Osteoblast (primary cell): Measurements from ENCODE around the gene DRD3. TPM values are rescaled to one million over a fixed set of nuclear protein-coding genes. Genes with fewer than 3 reads are reported as not detected.

Experiments used
- DNase-seq: peaks from one replicate; pipeline ENCODE4 v3.0.0; 2011; ENCODE audit warnings: low spot score, mixed read lengths; ENCODE audit not compliant: insufficient read length; ENCODE audit errors: missing footprints
- H2AFZ ChIP-seq: 2 replicates; pipeline ENCODE4 v1.6.0; 2011; ENCODE audit warnings: mild to moderate bottlenecking, low read length
- H3K27ac ChIP-seq: 2 replicates; pipeline ENCODE4 v1.5.1; 2011; ENCODE audit warnings: mild to moderate bottlenecking, low read depth, low read length, moderate library complexity
- H3K27me3 ChIP-seq: 2 replicates; pipeline ENCODE4 v1.6.0; 2012; ENCODE audit warnings: mild to moderate bottlenecking, control low read depth, inconsistent platforms, low read length, moderate library complexity; ENCODE audit not compliant: insufficient read depth
- H3K36me3 ChIP-seq: 2 replicates; pipeline ENCODE4 v1.5.1; 2011; ENCODE audit warnings: mild to moderate bottlenecking, low read length, control low read depth, moderate library complexity; ENCODE audit not compliant: insufficient read depth
- H3K4me1 ChIP-seq: 2 replicates; pipeline ENCODE4 v1.5.1; 2011; ENCODE audit warnings: mild to moderate bottlenecking, low read length, control low read depth, moderate library complexity; ENCODE audit not compliant: insufficient read depth
- H3K4me2 ChIP-seq: 2 replicates; pipeline ENCODE4 v1.6.0; 2011; ENCODE audit warnings: mild to moderate bottlenecking, low read length; ENCODE audit not compliant: insufficient read depth
- H3K4me3 ChIP-seq: fragments of 200-600 bp; sonication (generic); 3 replicates; pipeline ENCODE4 v1.5.1; 2012; ENCODE audit warnings: mild to moderate bottlenecking, low read length, inconsistent platforms; ENCODE audit not compliant: insufficient read depth
- H3K79me2 ChIP-seq: 2 replicates; pipeline ENCODE4 v1.6.0; 2012; ENCODE audit warnings: mild to moderate bottlenecking, low read length, control low read depth, inconsistent platforms; ENCODE audit not compliant: insufficient read depth
- H3K9me3 ChIP-seq: 2 replicates; pipeline ENCODE4 v1.5.1; 2011; ENCODE audit warnings: low read depth, low read length, control low read depth
- H4K20me1 ChIP-seq: 2 replicates; pipeline ENCODE4 v1.6.0; 2012; ENCODE audit warnings: mild to moderate bottlenecking, low read length, control low read depth; ENCODE audit not compliant: insufficient read depth
- total RNA-seq: library from RNA; depleted of rRNA; stranded (reverse); fragments of >200 nt; gene quantifications from 2 replicates; pipeline ENCODE4 v1.2.3, GENCODE V29; 2012
- TF ChIP-seq, protein P1 (sequence below): IDR thresholded peaks from 2 replicates; pipeline ENCODE4 v1.5.1; 2011; ENCODE audit warnings: mild to moderate bottlenecking, low read depth, low read length, moderate library complexity; ENCODE audit errors: extremely low read depth

Gene DRD3
- total RNA-seq, 1 donor = not detected

DNA sequence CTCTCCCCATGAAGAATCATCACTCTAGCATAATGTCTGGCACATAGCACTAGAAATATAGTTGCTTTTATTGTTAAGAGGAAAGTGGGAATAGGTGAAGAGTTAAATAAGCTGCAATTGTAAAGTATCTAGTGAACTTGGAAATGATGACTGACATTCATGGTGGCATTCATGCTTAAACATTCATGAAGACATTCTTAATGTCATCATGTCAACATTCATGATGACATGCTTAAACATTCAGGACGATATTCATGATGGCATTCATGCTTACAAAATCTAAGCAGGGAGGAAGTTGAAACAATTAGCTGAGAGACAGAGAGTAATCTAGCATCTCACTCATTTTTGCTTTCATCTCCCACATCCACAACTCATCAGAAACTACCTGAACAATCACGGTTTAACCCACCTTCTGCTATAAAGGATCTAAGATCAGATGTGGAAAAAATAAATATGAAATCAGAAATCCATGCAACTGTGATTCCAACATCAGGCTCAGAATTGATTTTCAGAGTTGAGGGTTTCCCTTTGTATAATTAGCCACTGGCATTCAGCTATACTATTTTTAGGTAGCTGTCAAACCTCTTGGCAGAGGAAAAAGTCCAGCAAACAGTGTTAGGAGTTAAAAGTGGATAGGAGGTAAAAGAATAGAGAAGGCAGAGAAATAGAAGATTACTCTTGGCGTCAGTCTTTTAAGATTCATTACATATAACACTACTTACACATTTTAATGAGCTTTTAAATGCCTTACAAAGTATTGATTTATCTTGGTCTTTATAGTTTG is 3.5 kb downstream of the DRD3 start:
- Histone ChIP-seq H4K20me1 (no peaks in the 10 kb centered on the region), H3K4me2 (no peak overlapping the region), H3K4me3 (no peak overlapping the region), H3K36me3 (no peaks in the 10 kb centered on the region), H3K9me3 (no peaks in the 10 kb centered on the region), H2AFZ (no peak overlapping the region), H3K27me3 (peaks cover 2% of the 10 kb centered on the region), H3K79me2 (no peaks in the 10 kb centered on the region), H3K27ac (no peak overlapping the region), H3K4me1 (no peaks in the 10 kb centered on the region)
- DNase-seq = no peak
- TF ChIP-seq, protein P1, sequence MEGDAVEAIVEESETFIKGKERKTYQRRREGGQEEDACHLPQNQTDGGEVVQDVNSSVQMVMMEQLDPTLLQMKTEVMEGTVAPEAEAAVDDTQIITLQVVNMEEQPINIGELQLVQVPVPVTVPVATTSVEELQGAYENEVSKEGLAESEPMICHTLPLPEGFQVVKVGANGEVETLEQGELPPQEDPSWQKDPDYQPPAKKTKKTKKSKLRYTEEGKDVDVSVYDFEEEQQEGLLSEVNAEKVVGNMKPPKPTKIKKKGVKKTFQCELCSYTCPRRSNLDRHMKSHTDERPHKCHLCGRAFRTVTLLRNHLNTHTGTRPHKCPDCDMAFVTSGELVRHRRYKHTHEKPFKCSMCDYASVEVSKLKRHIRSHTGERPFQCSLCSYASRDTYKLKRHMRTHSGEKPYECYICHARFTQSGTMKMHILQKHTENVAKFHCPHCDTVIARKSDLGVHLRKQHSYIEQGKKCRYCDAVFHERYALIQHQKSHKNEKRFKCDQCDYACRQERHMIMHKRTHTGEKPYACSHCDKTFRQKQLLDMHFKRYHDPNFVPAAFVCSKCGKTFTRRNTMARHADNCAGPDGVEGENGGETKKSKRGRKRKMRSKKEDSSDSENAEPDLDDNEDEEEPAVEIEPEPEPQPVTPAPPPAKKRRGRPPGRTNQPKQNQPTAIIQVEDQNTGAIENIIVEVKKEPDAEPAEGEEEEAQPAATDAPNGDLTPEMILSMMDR = no peak

- Histone ChIP-seq H3K4me2 (no peak overlapping the region), H3K4me1 (no peaks in the 10 kb centered on the region), H3K4me3 (no peak overlapping the region), H4K20me1 (no peaks in the 10 kb centered on the region), H3K27ac (no peak overlapping the region), H2AFZ (no peak overlapping the region), H3K9me3 (no peaks in the 10 kb centered on the region), H3K79me2 (no peaks in the 10 kb centered on the region), H3K27me3 (peaks cover 18% of the 10 kb centered on the region), H3K36me3 (no peaks in the 10 kb centered on the region)
- no peak for DNase-seq
- TF ChIP-seq, protein P1 = no peak
Observed at GRCh38 chr3:114171677-114172076, 7.2 kb downstream of the DRD3 start.

DNA sequence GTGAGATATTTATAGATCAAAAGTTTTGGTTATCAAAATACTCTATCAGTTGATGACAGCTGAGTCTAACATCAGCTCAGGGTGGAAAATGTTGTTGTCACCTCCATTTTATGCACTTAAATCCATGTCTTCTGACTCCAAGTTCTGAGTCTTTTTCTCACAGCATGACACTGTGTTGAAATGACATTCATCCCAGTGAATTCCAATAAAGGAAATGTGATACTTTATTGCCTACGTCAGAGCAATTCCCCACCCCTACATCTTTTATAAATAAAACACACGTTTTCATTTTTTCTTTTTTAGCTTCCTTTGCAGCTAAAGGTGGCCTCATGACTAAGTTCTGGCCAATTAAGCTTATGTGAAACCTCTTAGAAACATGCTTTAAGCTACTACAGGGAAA is 10.7 kb downstream of the DRD3 start:
- H3K36me3 ChIP-seq = no peaks in the 10 kb centered on the region
- no peak overlapping the region for H3K4me3 ChIP-seq
- no peak for DNase-seq
- no peak overlapping the region for H3K27ac ChIP-seq
- no peak overlapping the region for H2AFZ ChIP-seq
- no peak overlapping the region for H3K4me2 ChIP-seq
- TF ChIP-seq, protein P1 = no peak
- no peaks in the 10 kb centered on the region for H3K4me1 ChIP-seq
- H3K27me3 ChIP-seq = peaks cover 18% of the 10 kb centered on the region
- no peaks in the 10 kb centered on the region for H3K79me2 ChIP-seq
- no peaks in the 10 kb centered on the region for H3K9me3 ChIP-seq
- H4K20me1 ChIP-seq = no peaks in the 10 kb centered on the region

DNA sequence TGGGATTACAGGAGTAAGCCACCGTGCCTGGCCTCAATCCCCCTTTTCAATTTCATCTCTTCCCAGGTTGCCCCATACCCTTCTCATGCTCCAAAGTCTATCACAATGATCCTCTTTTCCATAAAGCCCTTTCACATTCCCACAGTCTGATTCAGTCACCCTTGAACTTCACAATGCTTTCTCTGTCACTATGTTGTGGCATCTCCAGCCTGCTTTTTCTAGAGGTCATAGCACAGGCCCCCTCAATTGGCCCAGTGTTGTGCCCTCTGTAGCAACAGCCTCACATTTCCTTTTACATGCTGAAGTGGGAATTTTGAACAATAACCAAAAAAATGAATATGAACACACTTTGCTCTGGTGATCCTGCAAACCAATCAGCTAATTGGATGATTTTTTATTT is 21.5 kb downstream of the DRD3 start:
- H3K4me2 ChIP-seq = no peak overlapping the region
- H3K79me2 ChIP-seq = no peaks in the 10 kb centered on the region
- H3K27me3 ChIP-seq = peaks cover 9% of the 10 kb centered on the region
- TF ChIP-seq, protein P1 = no peak
- DNase-seq = no peak
- no peak overlapping the region for H3K4me3 ChIP-seq
- no peaks in the 10 kb centered on the region for H4K20me1 ChIP-seq
- no peaks in the 10 kb centered on the region for H3K9me3 ChIP-seq
- no peak overlapping the region for H2AFZ ChIP-seq
- H3K4me1 ChIP-seq = no peaks in the 10 kb centered on the region
- H3K27ac ChIP-seq = no peak overlapping the region
- no peaks in the 10 kb centered on the region for H3K36me3 ChIP-seq
